ENCODE results near the gene HNF1A.

GRCh38 chr12:121001841-121002483 lies 23.6 kb downstream of the HNF1A start:
- TF ChIP-seq CTCF (IDR thresholded peaks at IDR 0.05) (no peak), POLR2A (IDR thresholded peaks at IDR 0.05) (no peak), EP300 (IDR thresholded peaks at IDR 0.05) (no peak)
